Neural progenitor cell (in vitro differentiated cells): ENCODE data around the gene GOLGA6A. TPM values are rescaled to one million over a fixed set of nuclear protein-coding genes. Genes with fewer than 3 reads are reported as not detected.
"Not testable (repeated sequence)": the region's sequence is repeated elsewhere in the genome, so short reads cannot be mapped to it uniquely, and the experiment has no call there.

Source experiments
- DNase-seq: peaks from one replicate; pipeline ENCODE4 v3.0.0-alpha.2; 2016; ENCODE audit warnings: low spot score
- H2AFZ ChIP-seq: fragments of 200-600 bp; sonication (generic); replicated peaks from 2 replicates; pipeline ENCODE4 v1.6.1; 2016; ENCODE audit warnings: antibody characterized with exemption
- H3F3A ChIP-seq: fragments of 200-600 bp; sonication (generic); 2 replicates; pipeline ENCODE4 v1.6.1; 2016; ENCODE audit warnings: antibody characterized with exemption, low read depth
- H3K27ac ChIP-seq: fragments of 200-600 bp; sonication (generic); 2 replicates; pipeline ENCODE4 v1.5.1; 2016; ENCODE audit warnings: mild to moderate bottlenecking
- H3K27me3 ChIP-seq: fragments of 200-600 bp; sonication (generic); 2 replicates; pipeline ENCODE4 v1.6.1; 2016; ENCODE audit warnings: mild to moderate bottlenecking, moderate library complexity
- H3K36me3 ChIP-seq: fragments of 200-600 bp; sonication (generic); 2 replicates; pipeline ENCODE4 v1.5.1; 2016
- H3K4me1 ChIP-seq: fragments of 200-600 bp; sonication (generic); 2 replicates; pipeline ENCODE4 v1.6.1; 2016; ENCODE audit warnings: mixed run types
- H3K4me2 ChIP-seq: fragments of 200-600 bp; sonication (generic); 2 replicates; pipeline ENCODE4 v1.6.1; 2016
- H3K4me3 ChIP-seq: fragments of 200-600 bp; sonication (generic); 2 replicates; pipeline ENCODE4 v1.5.1; 2016
- H3K79me2 ChIP-seq: fragments of 200-600 bp; sonication (generic); 2 replicates; pipeline ENCODE4 v1.6.1; 2016; ENCODE audit warnings: low read depth
- H3K9ac ChIP-seq: fragments of 200-600 bp; sonication (generic); 2 replicates; pipeline ENCODE4 v1.6.1; 2016
- H3K9me3 ChIP-seq: fragments of 200-600 bp; sonication (generic); 2 replicates; pipeline ENCODE4 v1.5.1; 2016; ENCODE audit warnings: low read depth
- H4K20me1 ChIP-seq: fragments of 200-600 bp; sonication (generic); 2 replicates; pipeline ENCODE4 v1.6.1; 2016; ENCODE audit warnings: low read depth
- H3K27ac Mint-ChIP-seq: 3 replicates; pipeline ENCODE4 v1.8.0; 2021; ENCODE audit warnings: mixed read lengths
- H3K27me3 Mint-ChIP-seq: 2 replicates; pipeline ENCODE4 v1.8.0; 2022; ENCODE audit warnings: low read depth, mild to moderate bottlenecking, inconsistent platforms, moderate library complexity, mixed read lengths; ENCODE audit not compliant: insufficient read depth
- H3K36me3 Mint-ChIP-seq: 3 replicates; pipeline ENCODE4 v1.8.0; 2021; ENCODE audit warnings: mixed read lengths
- H3K4me1 Mint-ChIP-seq: 3 replicates; pipeline ENCODE4 v1.8.0; 2021; ENCODE audit warnings: mixed read lengths
- H3K4me3 Mint-ChIP-seq: 3 replicates; pipeline ENCODE4 v1.8.0; 2021; ENCODE audit warnings: mild to moderate bottlenecking, moderate library complexity, mixed read lengths
- H3K9me3 Mint-ChIP-seq: 3 replicates; pipeline ENCODE4 v1.8.0; 2020; ENCODE audit warnings: mixed read lengths
- CTCF ChIP-seq: fragments of 200-600 bp; sonication (generic); IDR thresholded peaks from 2 replicates; pipeline ENCODE4 v1.5.1; 2017; ENCODE audit warnings: antibody characterized with exemption, mild to moderate bottlenecking
- EZH2 ChIP-seq: fragments of 200-600 bp; sonication (generic); IDR thresholded peaks from 2 replicates; pipeline ENCODE4 v1.6.1; 2017; ENCODE audit warnings: antibody characterized with exemption, mild to moderate bottlenecking, moderate library complexity
- EZH2phosphoT487 ChIP-seq: fragments of 200-600 bp; sonication (generic); IDR thresholded peaks from 2 replicates; pipeline ENCODE4 v1.6.1; 2017; ENCODE audit warnings: antibody characterized with exemption
- total RNA-seq: library from RNA; depleted of rRNA; stranded (reverse); fragments of >200 nt; gene quantifications from 2 replicates; pipeline ENCODE4 v1.2.3, GENCODE V29; 2015; ENCODE audit warnings: low replicate concordance

GOLGA6A gene
- total RNA-seq, 1 donor from 2014 or later: 0.04 TPM

GRCh38 chr15:74120426-74120825 lies 38.1 kb upstream of the GOLGA6A start:
- peaks cover 16% of the 10 kb centered on the region for H3K27me3 Mint-ChIP-seq
- no peak overlapping the region for H3K27ac Mint-ChIP-seq
- Histone ChIP-seq H3K4me3 (no peak overlapping the region), H3F3A (peaks cover 4% of the 10 kb centered on the region), H3K27ac (no peak overlapping the region), H3K9ac (no peak overlapping the region), H3K79me2 (no peaks in the 10 kb centered on the region), H2AFZ (no peak overlapping the region), H4K20me1 (no peaks in the 10 kb centered on the region), H3K9me3 (no peaks in the 10 kb centered on the region), H3K4me1 (peaks cover 14% of the 10 kb centered on the region), H3K4me2 (no peak overlapping the region), H3K27me3 (peaks cover 27% of the 10 kb centered on the region), H3K36me3 (no peaks in the 10 kb centered on the region)
- H3K36me3 Mint-ChIP-seq: no peaks in the 10 kb centered on the region
- H3K9me3 Mint-ChIP-seq: no peaks in the 10 kb centered on the region
- H3K4me3 Mint-ChIP-seq: no peak overlapping the region
- no peak for DNase-seq
- no peak for TF ChIP-seq EZH2phosphoT487
- TF ChIP-seq CTCF: no peak
- TF ChIP-seq EZH2: no peak
- peaks cover 41% of the 10 kb centered on the region for H3K4me1 Mint-ChIP-seq

- no peak overlapping the region for H3K27ac Mint-ChIP-seq
- no peak overlapping the region for H3K9ac ChIP-seq
- no peak overlapping the region for H3K4me3 Mint-ChIP-seq
- H4K20me1 ChIP-seq: no peaks in the 10 kb centered on the region
- H3K4me3 ChIP-seq: no peak overlapping the region
- no peaks in the 10 kb centered on the region for H3K36me3 ChIP-seq
- no peak for TF ChIP-seq EZH2
- TF ChIP-seq CTCF: no peak
- TF ChIP-seq EZH2phosphoT487: no peak
- no peak overlapping the region for H2AFZ ChIP-seq
- H3F3A ChIP-seq: no peaks in the 10 kb centered on the region
- no peak overlapping the region for H3K27ac ChIP-seq
- no peaks in the 10 kb centered on the region for H3K4me1 Mint-ChIP-seq
- no peaks in the 10 kb centered on the region for H3K79me2 ChIP-seq
- H3K27me3 Mint-ChIP-seq: peaks cover 2% of the 10 kb centered on the region
- no peaks in the 10 kb centered on the region for H3K9me3 Mint-ChIP-seq
- H3K4me1 ChIP-seq: no peaks in the 10 kb centered on the region
- no peaks in the 10 kb centered on the region for H3K9me3 ChIP-seq
- H3K36me3 Mint-ChIP-seq: no peaks in the 10 kb centered on the region
- DNase-seq: no peak
- H3K27me3 ChIP-seq: no peaks in the 10 kb centered on the region
- H3K4me2 ChIP-seq: no peak overlapping the region
Observed at GRCh38 chr15:74109713-74110112, 27.4 kb upstream of the GOLGA6A start.

GRCh38 chr15:74108611-74109010 lies 26.3 kb upstream of the GOLGA6A start:
- H3K4me1 Mint-ChIP-seq, H3K27ac Mint-ChIP-seq, H3K36me3 ChIP-seq, H3F3A ChIP-seq, H4K20me1 ChIP-seq, H2AFZ ChIP-seq, H3K79me2 ChIP-seq, H3K4me1 ChIP-seq, H3K27me3 ChIP-seq, H3K9me3 Mint-ChIP-seq, DNase-seq, H3K9ac ChIP-seq, H3K4me2 ChIP-seq, H3K4me3 Mint-ChIP-seq, H3K9me3 ChIP-seq, H3K27me3 Mint-ChIP-seq, H3K36me3 Mint-ChIP-seq, H3K4me3 ChIP-seq, H3K27ac ChIP-seq: not testable (repeated sequence)
- TF ChIP-seq CTCF: peak; percentile 47

- H3K4me1 Mint-ChIP-seq: no peaks in the 10 kb centered on the region
- peaks cover 2% of the 10 kb centered on the region for H3K27me3 Mint-ChIP-seq
- Histone ChIP-seq H2AFZ (no peak overlapping the region), H3K9ac (no peak overlapping the region), H3K27ac (no peak overlapping the region), H3K79me2 (no peaks in the 10 kb centered on the region), H3K4me1 (no peaks in the 10 kb centered on the region), H3K9me3 (no peaks in the 10 kb centered on the region), H4K20me1 (no peaks in the 10 kb centered on the region), H3K4me2 (no peak overlapping the region), H3K27me3 (no peaks in the 10 kb centered on the region), H3K36me3 (no peaks in the 10 kb centered on the region), H3K4me3 (no peak overlapping the region), H3F3A (no peaks in the 10 kb centered on the region)
- no peak for DNase-seq
- no peaks in the 10 kb centered on the region for H3K36me3 Mint-ChIP-seq
- TF ChIP-seq EZH2phosphoT487 (no peak), CTCF (no peak), EZH2 (no peak)
- H3K4me3 Mint-ChIP-seq: no peak overlapping the region
- H3K27ac Mint-ChIP-seq: no peak overlapping the region
- no peaks in the 10 kb centered on the region for H3K9me3 Mint-ChIP-seq
Observed at GRCh38 chr15:74108111-74108510, 25.8 kb upstream of the GOLGA6A start.

- H3K9ac ChIP-seq: peak overlapping the region; percentile 70
Observed at GRCh38 chr15:74099963-74100733, 17.8 kb upstream of the GOLGA6A start.

More at GRCh38 chr15:74099963-74100733, 17.8 kb upstream of the GOLGA6A start:
- peak; percentile 94 for DNase-seq
- not testable (repeated sequence) for H4K20me1 ChIP-seq, H3K79me2 ChIP-seq, H3F3A ChIP-seq, H3K36me3 Mint-ChIP-seq, H2AFZ ChIP-seq, H3K27me3 Mint-ChIP-seq, H3K36me3 ChIP-seq, H3K4me1 ChIP-seq, H3K9me3 Mint-ChIP-seq, H3K27me3 ChIP-seq, H3K4me1 Mint-ChIP-seq, H3K27ac ChIP-seq, H3K9me3 ChIP-seq
- Histone ChIP-seq H3K4me3 (peak overlapping the region; percentile 58), H3K4me2 (peak overlapping the region; percentile 72)
- peak overlapping the region; percentile 98 for H3K27ac Mint-ChIP-seq
- peak overlapping the region; percentile 91 for H3K4me3 Mint-ChIP-seq
